ENCODE results near the gene AGAP1. TPM values are rescaled to one million over a fixed set of nuclear protein-coding genes. Genes with fewer than 3 reads are reported as not detected.

The AGAP1 gene
- total and polyA plus RNA-seq, 2 donors (not counting 3 experiments of a cell fraction or from before 2014, with no cell fraction given), result 10.2 to 20.9 TPM

DNA sequence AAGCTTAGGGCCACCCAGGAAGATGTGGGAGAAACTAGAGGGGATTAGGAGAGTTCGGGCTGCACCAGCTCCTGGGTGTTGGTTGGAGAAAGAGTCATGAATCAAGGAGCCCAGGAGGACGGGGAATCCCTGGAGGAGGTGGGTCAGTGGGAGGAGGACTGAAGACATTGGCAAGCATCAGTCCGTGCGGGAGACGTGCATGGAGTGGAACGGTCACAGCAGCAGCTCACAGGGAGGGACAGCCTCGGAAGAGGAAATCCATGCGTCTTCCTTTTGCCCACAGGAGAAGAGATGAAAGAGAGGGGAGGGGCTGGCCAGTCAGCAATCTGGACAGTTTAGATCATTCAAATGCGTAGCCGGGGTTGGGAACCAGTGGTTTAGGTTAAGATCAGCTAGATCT is 495.7 kb downstream of the AGAP1 start:
- ChIA-PET CTCF (interaction anchor here (2.1 kb wide), 1 partner anchor 12 kb away, joined by 7 read pairs; no protein-coding TSS in a partner anchor), POLR2A (no interaction called here)
- DNase-seq (ENCODE audit: low read depth, low spot score), result no peak
- Histone ChIP-seq H3K4me3 (replicated peaks in 1 of 3; ENCODE audit: insufficient read depth in 1 of 3, low read depth in 1 of 3, low read length in 3 of 3) (no peak overlapping the region), H3K4me1 (ENCODE audit: control insufficient read depth, extremely low read depth, insufficient read depth, low read length) (no peaks in the 10 kb centered on the region), H3K36me3 (ENCODE audit: control insufficient read depth in 2 of 2, extremely low read depth in 1 of 2, insufficient read depth in 2 of 2, low read length in 2 of 2) (no peaks in the 10 kb centered on the region), H3K9me1 (replicated peaks; ENCODE audit: control insufficient read depth, extremely low read depth, insufficient read depth, low read length) (no peaks in the 10 kb centered on the region), H3K4me2 (ENCODE audit: insufficient read depth, low read length) (no peak overlapping the region), H3K9me3 (replicated peaks; ENCODE audit: control insufficient read depth, insufficient read depth, low read length) (no peaks in the 10 kb centered on the region), H2AFZ (ENCODE audit: low read depth, low read length) (no peak overlapping the region), H3K27me3 (ENCODE audit: control insufficient read depth in 2 of 2, insufficient read depth in 2 of 2, low read length in 2 of 2) (no peaks in the 10 kb centered on the region), H4K20me1 (replicated peaks; ENCODE audit: control insufficient read depth, extremely low read depth, insufficient read depth, low read length) (no peaks in the 10 kb centered on the region), H3K9ac (replicated peaks; ENCODE audit: extremely low read depth, insufficient read depth, low read length) (no peak overlapping the region), H3K79me2 (ENCODE audit: control insufficient read depth, insufficient read depth, low read length) (no peaks in the 10 kb centered on the region), H3K27ac (ENCODE audit: insufficient read depth, low read depth, low read length) (no peak overlapping the region)
- dilution Hi-C loops (cut with MboI; ENCODE audit: extremely low pct_ligation_motif_present, low sequenced_read_pairs) (no loop called here), intact Hi-C loops (cut with micrococcal nuclease) (no loop called here)
- no peak for FAIRE-seq
- BruUV-seq (replicated peaks), result no TSS peak
- TF ChIP-seq, protein P1, sequence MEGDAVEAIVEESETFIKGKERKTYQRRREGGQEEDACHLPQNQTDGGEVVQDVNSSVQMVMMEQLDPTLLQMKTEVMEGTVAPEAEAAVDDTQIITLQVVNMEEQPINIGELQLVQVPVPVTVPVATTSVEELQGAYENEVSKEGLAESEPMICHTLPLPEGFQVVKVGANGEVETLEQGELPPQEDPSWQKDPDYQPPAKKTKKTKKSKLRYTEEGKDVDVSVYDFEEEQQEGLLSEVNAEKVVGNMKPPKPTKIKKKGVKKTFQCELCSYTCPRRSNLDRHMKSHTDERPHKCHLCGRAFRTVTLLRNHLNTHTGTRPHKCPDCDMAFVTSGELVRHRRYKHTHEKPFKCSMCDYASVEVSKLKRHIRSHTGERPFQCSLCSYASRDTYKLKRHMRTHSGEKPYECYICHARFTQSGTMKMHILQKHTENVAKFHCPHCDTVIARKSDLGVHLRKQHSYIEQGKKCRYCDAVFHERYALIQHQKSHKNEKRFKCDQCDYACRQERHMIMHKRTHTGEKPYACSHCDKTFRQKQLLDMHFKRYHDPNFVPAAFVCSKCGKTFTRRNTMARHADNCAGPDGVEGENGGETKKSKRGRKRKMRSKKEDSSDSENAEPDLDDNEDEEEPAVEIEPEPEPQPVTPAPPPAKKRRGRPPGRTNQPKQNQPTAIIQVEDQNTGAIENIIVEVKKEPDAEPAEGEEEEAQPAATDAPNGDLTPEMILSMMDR (IDR thresholded peaks at IDR 0.05; ENCODE audit: extremely low read depth in 1 of 2, insufficient read depth in 1 of 2, low read depth in 1 of 2, low read length in 2 of 2), result no peak
- no peak for TF ChIP-seq FOS (IDR thresholded peaks at IDR 0.05; ENCODE audit: borderline replicate concordance, insufficient read depth, low read length)
- TF ChIP-seq MYC (IDR thresholded peaks at IDR 0.05; ENCODE audit: low read depth, low read length), result no peak
- TF ChIP-seq POLR2AphosphoS5 (IDR thresholded peaks at IDR 0.05; ENCODE audit: insufficient read depth, low read depth, low read length), result no peak
- TF ChIP-seq, protein P2, sequence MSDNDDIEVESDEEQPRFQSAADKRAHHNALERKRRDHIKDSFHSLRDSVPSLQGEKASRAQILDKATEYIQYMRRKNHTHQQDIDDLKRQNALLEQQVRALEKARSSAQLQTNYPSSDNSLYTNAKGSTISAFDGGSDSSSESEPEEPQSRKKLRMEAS (IDR thresholded peaks at IDR 0.05; ENCODE audit: insufficient read depth, insufficient read length), result no peak
- TF ChIP-seq JUN (IDR thresholded peaks at IDR 0.05; ENCODE audit: borderline replicate concordance, insufficient read depth, insufficient read length, low read depth), result no peak
- TF ChIP-seq POLR2A (IDR thresholded peaks at IDR 0.05; ENCODE audit: low read depth, low read length), result no peak
- TF ChIP-seq GATA2 (IDR thresholded peaks at IDR 0.05; ENCODE audit: insufficient read depth, insufficient read length, low read depth, low read length), result no peak
- no peak for TF ChIP-seq EZH2 (IDR thresholded peaks at IDR 0.05; ENCODE audit: borderline replicate concordance, low read depth, low read length, severe bottlenecking)

Measured in endothelial cell of umbilical vein (primary cell).